Stimulated activated CD8-positive, alpha-beta memory T cell treated with anti-CD3 and anti-CD28 coated beads, Interleukin-12 subunit alpha, Interleukin-12 subunit beta, amount 100 ng/mL, for 24 hours (primary cell): Measurements from ENCODE around the gene AMDHD1.
"Not testable (repeated sequence)": the region's sequence is repeated elsewhere in the genome, so short reads cannot be mapped to it uniquely, and the experiment has no call there.

Experiments
- DNase-seq: peaks from one replicate; pipeline ENCODE4 v3.0.0-alpha.2; 2020; ENCODE audit errors: extremely low read depth

AMDHD1 gene

GRCh38 chr12:95966287-95966870 lies 23.2 kb downstream of the AMDHD1 start:
- DNase-seq, result no peak

GRCh38 chr12:95967301-95967700 lies 24.2 kb downstream of the AMDHD1 start:
- DNase-seq, result no peak

GRCh38 chr12:95969116-95969515 lies 26.0 kb downstream of the AMDHD1 start:
- not testable (repeated sequence) for DNase-seq

- DNase-seq, result no peak
These were observed 27.8 kb downstream of the AMDHD1 start for GRCh38 chr12:95970905-95971304.

- DNase-seq, result no peak
These were observed 29.8 kb downstream of the AMDHD1 start for GRCh38 chr12:95972832-95973456.

- no peak for DNase-seq
These were observed 31.2 kb downstream of the AMDHD1 start for GRCh38 chr12:95974358-95974757.

GRCh38 chr12:95975491-95975890 lies 32.4 kb downstream of the AMDHD1 start:
- DNase-seq, result no peak

- DNase-seq, result no peak
These were observed 33.3 kb downstream of the AMDHD1 start for GRCh38 chr12:95976416-95976832.

- DNase-seq, result no peak
These were observed 34.7 kb downstream of the AMDHD1 start for GRCh38 chr12:95977764-95978305.

GRCh38 chr12:95978351-95978750 lies 35.2 kb downstream of the AMDHD1 start:
- DNase-seq, result no peak

- DNase-seq, result no peak
These were observed 35.6 kb downstream of the AMDHD1 start for GRCh38 chr12:95978774-95979173.

GRCh38 chr12:95980437-95980836 lies 37.3 kb downstream of the AMDHD1 start:
- no peak for DNase-seq

- no peak for DNase-seq
These were observed 39.5 kb downstream of the AMDHD1 start for GRCh38 chr12:95982602-95983001.

GRCh38 chr12:95984682-95985081 lies 41.6 kb downstream of the AMDHD1 start:
- no peak for DNase-seq

GRCh38 chr12:95986635-95987570 lies 43.8 kb downstream of the AMDHD1 start:
- no peak for DNase-seq

GRCh38 chr12:95988506-95989275 lies 45.6 kb downstream of the AMDHD1 start:
- DNase-seq, result no peak

GRCh38 chr12:95989504-95990123 lies 46.5 kb downstream of the AMDHD1 start:
- DNase-seq, result no peak

GRCh38 chr12:95990136-95990535 lies 47.0 kb downstream of the AMDHD1 start:
- DNase-seq, result no peak

GRCh38 chr12:95993907-95994306 lies 50.8 kb downstream of the AMDHD1 start:
- no peak for DNase-seq

GRCh38 chr12:95994476-95994875 lies 51.3 kb downstream of the AMDHD1 start:
- no peak for DNase-seq
